Tibial nerve (tissue), 4 donors: Measurements from ENCODE around the gene NGF.

ENCODE experiments used
- CTCF ChIP-seq, 5 experiments: fragments of 200-600 bp in 3 of 5; fragments of 450-650 bp in 2 of 5; sonication (generic) in 3 of 5; IDR thresholded peaks; one replicate each; pipeline ENCODE4 v1.5.1; 2016 to 2019; ENCODE audit warnings: antibody characterized with exemption in 5 of 5, mild to moderate bottlenecking in 3 of 5, moderate library complexity in 2 of 5
- EP300 ChIP-seq, 2 donors: sonication (generic); formaldehyde crosslinking; IDR thresholded peaks; one replicate each; pipeline ENCODE4 v1.6.1; 2017; ENCODE audit warnings: antibody characterized with exemption in 2 of 2, mild to moderate bottlenecking in 1 of 2

GRCh38 chr1:115323366-115324004 lies 14.6 kb downstream of the NGF start:
- no peak for TF ChIP-seq CTCF (IDR thresholded peaks at IDR 0.05)
- TF ChIP-seq EP300 (IDR thresholded peaks at IDR 0.05): no peak
